Esophagus squamous epithelium (tissue), 4 donors: Measurements from ENCODE around the gene TADA3.
"Not testable (repeated sequence)": the region's sequence is repeated elsewhere in the genome, so short reads cannot be mapped to it uniquely, and the experiment has no call there.

Experiments
- CTCF ChIP-seq, 6 experiments: fragments of 450-650 bp in 4 of 6; fragments of 200-600 bp in 2 of 6; sonication (generic) in 2 of 6; IDR thresholded peaks; one replicate each; pipeline ENCODE4 v1.5.1; 2016 to 2019; ENCODE audit warnings: antibody characterized with exemption in 6 of 6, mild to moderate bottlenecking in 4 of 6, moderate library complexity in 4 of 6
- POLR2A ChIP-seq, 4 donors: fragments of 450-650 bp; IDR thresholded peaks; one replicate each; pipeline ENCODE4 v1.6.1; 2017; ENCODE audit warnings: antibody characterized with exemption in 4 of 4, mild to moderate bottlenecking in 4 of 4, moderate library complexity in 3 of 4

GRCh38 chr3:9771007-9771406 is 21.3 kb downstream of the TADA3 start:
- not testable (repeated sequence) for TF ChIP-seq POLR2A, CTCF (IDR thresholded peaks at IDR 0.05)
